ENCODE data around the gene KLHL36.
"Not testable (repeated sequence)": the region's sequence is repeated elsewhere in the genome, so short reads cannot be mapped to it uniquely, and the experiment has no call there.

Gene KLHL36

DNA sequence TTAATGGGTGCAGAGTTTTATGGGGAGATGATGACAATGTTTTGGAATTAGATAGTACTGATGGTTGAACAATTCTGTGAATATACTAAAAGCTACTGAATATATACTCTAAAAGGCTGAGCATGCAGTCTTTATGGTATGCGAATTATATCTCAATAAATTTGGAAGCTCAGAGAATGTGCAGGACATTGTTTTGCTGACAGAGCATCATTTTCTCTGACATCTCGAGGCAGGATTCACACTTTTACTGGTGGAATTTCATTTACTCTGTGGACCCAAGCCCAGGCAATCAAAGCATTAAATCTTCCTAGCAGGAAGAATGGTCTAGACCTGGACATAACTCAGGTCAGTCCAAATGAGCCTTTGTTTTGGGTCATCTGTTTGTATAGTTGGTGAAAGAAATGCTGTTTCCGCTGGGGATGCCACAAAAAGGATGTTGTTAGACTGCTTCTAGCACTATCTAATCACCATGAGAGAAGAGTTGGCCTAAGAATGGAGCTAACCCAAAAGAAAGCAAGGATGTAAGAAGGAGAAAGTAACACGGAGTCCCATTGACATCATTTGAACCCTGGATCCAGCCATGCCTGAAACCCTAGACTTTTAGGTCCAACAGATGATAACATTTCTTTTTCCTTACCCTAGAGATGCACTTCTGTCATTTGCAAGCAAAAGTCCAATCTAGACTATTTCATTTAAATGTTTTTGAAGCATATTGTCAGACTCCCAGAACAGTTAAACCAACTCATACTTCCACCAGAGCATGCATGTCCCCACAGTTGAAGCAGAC is 32.7 kb downstream of the KLHL36 start:
- no peaks in the 10 kb centered on the region for H3K36me3 Mint-ChIP-seq (ENCODE audit: low read depth)
- no peaks in the 10 kb centered on the region for H3K4me1 Mint-ChIP-seq (ENCODE audit: low read depth)
- H3K9me3 Mint-ChIP-seq: no peaks in the 10 kb centered on the region
- no peak overlapping the region for H3K4me3 Mint-ChIP-seq
- H3K27me3 Mint-ChIP-seq (ENCODE audit: low read depth): peaks cover 46% of the 10 kb centered on the region
- no peak overlapping the region for H3K27ac Mint-ChIP-seq

- H3K4me3 Mint-ChIP-seq: no peak overlapping the region
- H3K27me3 Mint-ChIP-seq (ENCODE audit: low read depth): peaks cover 45% of the 10 kb centered on the region
- no peak overlapping the region for H3K27ac Mint-ChIP-seq
- H3K36me3 Mint-ChIP-seq (ENCODE audit: low read depth): no peaks in the 10 kb centered on the region
- H3K4me1 Mint-ChIP-seq (ENCODE audit: low read depth): peaks cover 8% of the 10 kb centered on the region
- peaks cover 6% of the 10 kb centered on the region for H3K9me3 Mint-ChIP-seq
These were observed 35.6 kb downstream of the KLHL36 start for GRCh38 chr16:84683691-84684591.

DNA sequence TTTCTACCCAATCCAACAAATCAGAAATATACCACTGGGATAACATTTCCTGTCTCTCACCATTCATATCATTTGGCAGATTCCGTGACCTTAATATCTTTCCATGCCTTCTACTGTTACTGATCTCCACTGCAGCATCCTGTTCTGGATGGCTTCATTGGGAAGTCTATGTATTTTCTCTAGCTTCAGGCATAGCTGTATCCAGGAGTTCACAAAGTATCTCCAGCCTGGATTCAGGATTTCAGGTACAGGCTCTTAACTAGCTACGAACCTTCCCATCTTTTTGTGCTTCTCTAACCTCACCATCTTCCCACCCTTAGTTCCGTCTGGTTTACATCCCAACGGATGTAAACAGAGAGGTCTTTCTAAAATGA is 36.3 kb downstream of the KLHL36 start:
- Mint-ChIP-seq H3K27me3 (ENCODE audit: low read depth) (peaks cover 47% of the 10 kb centered on the region), H3K36me3 (ENCODE audit: low read depth) (no peaks in the 10 kb centered on the region), H3K9me3 (peaks cover 8% of the 10 kb centered on the region), H3K4me1 (ENCODE audit: low read depth) (peaks cover 8% of the 10 kb centered on the region), H3K4me3 (no peak overlapping the region), H3K27ac (no peak overlapping the region)

GRCh38 chr16:84685210-84685609 is 36.9 kb downstream of the KLHL36 start:
- no peak overlapping the region for H3K4me3 Mint-ChIP-seq
- H3K4me1 Mint-ChIP-seq (ENCODE audit: low read depth): peaks cover 8% of the 10 kb centered on the region
- no peak overlapping the region for H3K27ac Mint-ChIP-seq
- H3K27me3 Mint-ChIP-seq (ENCODE audit: low read depth): peaks cover 47% of the 10 kb centered on the region
- H3K36me3 Mint-ChIP-seq (ENCODE audit: low read depth): no peaks in the 10 kb centered on the region
- H3K9me3 Mint-ChIP-seq: peaks cover 8% of the 10 kb centered on the region

DNA sequence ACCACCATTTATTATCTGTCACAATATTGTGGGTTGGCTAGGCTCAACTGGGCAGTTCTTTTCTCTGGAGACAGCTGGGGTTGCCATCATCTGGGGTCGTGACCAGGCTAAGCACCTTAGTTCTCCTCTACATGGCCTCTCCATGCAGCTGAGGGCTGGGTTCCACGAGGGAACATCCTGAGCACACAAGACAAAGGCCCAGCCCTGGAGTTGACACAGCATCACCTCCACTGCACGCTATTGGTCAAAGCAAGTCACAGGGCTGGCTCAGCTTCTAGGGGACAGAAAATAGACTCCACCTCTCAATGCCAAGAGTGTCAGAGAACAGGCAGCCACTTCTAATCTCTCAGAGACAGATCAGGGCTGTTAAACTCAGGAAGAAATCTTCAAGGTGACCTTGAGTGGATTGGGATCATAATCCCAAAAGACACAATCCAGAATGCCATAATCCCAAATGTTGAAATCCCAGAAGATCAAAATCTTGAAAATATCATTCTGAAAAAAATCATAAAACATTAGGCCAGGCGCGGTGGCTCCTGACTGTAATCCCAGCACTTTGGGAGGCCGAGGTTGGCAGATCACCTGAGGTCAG is 38.5 kb downstream of the KLHL36 start:
- no peak overlapping the region for H3K27ac Mint-ChIP-seq
- no peaks in the 10 kb centered on the region for H3K36me3 Mint-ChIP-seq (ENCODE audit: low read depth)
- peaks cover 8% of the 10 kb centered on the region for H3K9me3 Mint-ChIP-seq
- H3K4me1 Mint-ChIP-seq (ENCODE audit: low read depth): peaks cover 8% of the 10 kb centered on the region
- peaks cover 41% of the 10 kb centered on the region for H3K27me3 Mint-ChIP-seq (ENCODE audit: low read depth)
- no peak overlapping the region for H3K4me3 Mint-ChIP-seq

DNA sequence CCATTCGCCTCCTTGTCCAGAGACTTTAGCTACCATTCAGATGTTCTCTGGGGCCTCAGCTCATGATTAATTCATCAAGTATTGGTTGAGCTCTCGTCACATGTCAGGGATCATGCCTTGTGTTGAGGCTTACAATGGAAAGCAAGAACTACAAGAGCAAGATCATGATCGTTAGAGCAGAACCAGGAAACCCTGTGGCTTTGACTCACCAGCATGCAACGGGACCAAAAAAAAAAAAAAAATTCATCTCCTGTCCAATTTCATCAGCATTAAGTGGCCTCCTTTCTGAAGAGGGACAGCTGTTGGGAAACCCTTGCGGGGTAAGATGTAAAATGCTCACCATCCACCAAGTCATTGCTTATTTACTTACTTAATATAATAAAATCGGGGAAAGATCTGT is 39.4 kb downstream of the KLHL36 start:
- H3K27ac Mint-ChIP-seq: no peak overlapping the region
- peaks cover 8% of the 10 kb centered on the region for H3K9me3 Mint-ChIP-seq
- no peak overlapping the region for H3K4me3 Mint-ChIP-seq
- H3K27me3 Mint-ChIP-seq (ENCODE audit: low read depth): peaks cover 39% of the 10 kb centered on the region
- H3K36me3 Mint-ChIP-seq (ENCODE audit: low read depth): no peaks in the 10 kb centered on the region
- peaks cover 13% of the 10 kb centered on the region for H3K4me1 Mint-ChIP-seq (ENCODE audit: low read depth)

DNA sequence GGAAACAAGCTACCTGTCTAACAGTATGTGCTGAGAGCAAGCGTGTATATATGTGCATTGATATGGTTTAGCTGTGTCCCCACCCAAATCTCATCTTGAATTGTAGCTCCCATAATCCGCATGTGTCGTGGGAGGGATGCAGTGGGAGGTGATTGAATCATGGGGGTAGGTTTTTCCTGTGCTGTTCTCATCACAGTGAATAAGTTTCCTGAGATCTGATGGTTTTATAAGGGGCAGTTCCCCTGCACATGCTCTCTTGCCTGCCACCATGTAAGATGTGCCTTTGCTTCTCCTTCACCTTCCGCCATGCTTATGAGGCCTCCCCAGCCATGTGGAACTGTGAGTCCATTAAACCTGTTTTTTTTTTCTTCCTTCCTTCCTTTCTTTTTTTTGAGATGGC is 39.9 kb downstream of the KLHL36 start:
- not testable (repeated sequence) for H3K27ac Mint-ChIP-seq; H3K9me3 Mint-ChIP-seq; H3K4me3 Mint-ChIP-seq; H3K36me3 Mint-ChIP-seq (ENCODE audit: low read depth)
- peaks cover 39% of the 10 kb centered on the region for H3K27me3 Mint-ChIP-seq (ENCODE audit: low read depth)
- H3K4me1 Mint-ChIP-seq (ENCODE audit: low read depth): peaks cover 14% of the 10 kb centered on the region

DNA sequence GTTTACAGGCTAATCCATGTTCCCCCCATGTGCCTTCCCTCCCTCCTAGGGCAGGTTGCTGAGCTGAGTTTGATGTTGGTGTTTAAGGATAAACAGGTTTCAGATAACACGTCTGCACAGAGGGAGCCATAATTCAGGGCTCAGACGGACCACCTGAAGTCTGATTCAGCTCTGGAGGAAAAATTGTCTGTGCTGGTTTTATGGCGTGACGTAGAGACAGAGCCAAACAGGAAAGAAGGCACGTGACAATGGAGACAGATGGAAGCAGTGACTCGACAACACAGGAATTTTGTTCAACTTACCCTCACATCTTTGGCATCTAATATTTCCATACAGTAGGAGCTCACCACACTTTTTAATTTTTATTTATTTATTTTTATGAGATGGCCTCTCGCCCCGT is 40.8 kb downstream of the KLHL36 start:
- Mint-ChIP-seq H3K9me3 (peaks cover 8% of the 10 kb centered on the region), H3K4me1 (ENCODE audit: low read depth) (peaks cover 14% of the 10 kb centered on the region)

GRCh38 chr16:84690088-84690819 is 41.9 kb downstream of the KLHL36 start:
- H3K9me3 Mint-ChIP-seq: peaks cover 8% of the 10 kb centered on the region
- peaks cover 14% of the 10 kb centered on the region for H3K4me1 Mint-ChIP-seq (ENCODE audit: low read depth)
- H3K27me3 Mint-ChIP-seq (ENCODE audit: low read depth): peaks cover 25% of the 10 kb centered on the region
- no peak overlapping the region for H3K4me3 Mint-ChIP-seq
- no peaks in the 10 kb centered on the region for H3K36me3 Mint-ChIP-seq (ENCODE audit: low read depth)
- H3K27ac Mint-ChIP-seq: no peak overlapping the region

More for the DNA sequence above, 40.8 kb downstream of the KLHL36 start:
- H3K36me3 Mint-ChIP-seq (ENCODE audit: low read depth): no peaks in the 10 kb centered on the region
- H3K27me3 Mint-ChIP-seq (ENCODE audit: low read depth): peaks cover 32% of the 10 kb centered on the region
- no peak overlapping the region for H3K27ac Mint-ChIP-seq
- H3K4me3 Mint-ChIP-seq: no peak overlapping the region

- H3K9me3 Mint-ChIP-seq: peaks cover 8% of the 10 kb centered on the region
- peaks cover 25% of the 10 kb centered on the region for H3K27me3 Mint-ChIP-seq (ENCODE audit: low read depth)
- H3K4me1 Mint-ChIP-seq (ENCODE audit: low read depth): peaks cover 9% of the 10 kb centered on the region
- no peak overlapping the region for H3K27ac Mint-ChIP-seq
- no peak overlapping the region for H3K4me3 Mint-ChIP-seq
- H3K36me3 Mint-ChIP-seq (ENCODE audit: low read depth): no peaks in the 10 kb centered on the region
These were observed 44.3 kb downstream of the KLHL36 start for GRCh38 chr16:84692451-84693214.

- not testable (repeated sequence) for H3K27ac Mint-ChIP-seq; H3K36me3 Mint-ChIP-seq (ENCODE audit: low read depth); H3K9me3 Mint-ChIP-seq; H3K4me3 Mint-ChIP-seq; H3K4me1 Mint-ChIP-seq (ENCODE audit: low read depth)
- peaks cover 20% of the 10 kb centered on the region for H3K27me3 Mint-ChIP-seq (ENCODE audit: low read depth)
These were observed 45.6 kb downstream of the KLHL36 start for GRCh38 chr16:84693869-84694268.

DNA sequence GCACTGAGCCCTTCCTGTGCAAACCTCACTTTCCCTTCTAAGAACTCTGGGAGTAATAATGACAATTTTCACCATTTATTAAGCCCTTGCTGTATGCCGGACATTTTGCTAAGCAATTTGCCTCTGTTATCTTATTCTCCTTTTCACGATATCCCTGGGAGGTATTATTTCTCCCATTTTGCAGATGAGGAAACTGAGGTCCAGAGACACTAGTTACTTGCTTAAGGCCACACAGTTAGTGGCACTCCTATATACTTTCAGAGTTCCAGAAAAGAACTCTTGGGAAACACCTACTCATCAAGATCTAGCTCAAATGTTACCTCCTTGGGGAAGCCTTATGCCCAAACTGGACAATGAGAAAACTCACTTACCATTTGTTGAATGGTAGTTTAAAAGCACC is 46.7 kb downstream of the KLHL36 start:
- H3K4me1 Mint-ChIP-seq (ENCODE audit: low read depth): peaks cover 10% of the 10 kb centered on the region
- no peaks in the 10 kb centered on the region for H3K36me3 Mint-ChIP-seq (ENCODE audit: low read depth)
- H3K9me3 Mint-ChIP-seq: no peaks in the 10 kb centered on the region
- no peak overlapping the region for H3K27ac Mint-ChIP-seq
- H3K4me3 Mint-ChIP-seq: no peak overlapping the region
- peaks cover 15% of the 10 kb centered on the region for H3K27me3 Mint-ChIP-seq (ENCODE audit: low read depth)

DNA sequence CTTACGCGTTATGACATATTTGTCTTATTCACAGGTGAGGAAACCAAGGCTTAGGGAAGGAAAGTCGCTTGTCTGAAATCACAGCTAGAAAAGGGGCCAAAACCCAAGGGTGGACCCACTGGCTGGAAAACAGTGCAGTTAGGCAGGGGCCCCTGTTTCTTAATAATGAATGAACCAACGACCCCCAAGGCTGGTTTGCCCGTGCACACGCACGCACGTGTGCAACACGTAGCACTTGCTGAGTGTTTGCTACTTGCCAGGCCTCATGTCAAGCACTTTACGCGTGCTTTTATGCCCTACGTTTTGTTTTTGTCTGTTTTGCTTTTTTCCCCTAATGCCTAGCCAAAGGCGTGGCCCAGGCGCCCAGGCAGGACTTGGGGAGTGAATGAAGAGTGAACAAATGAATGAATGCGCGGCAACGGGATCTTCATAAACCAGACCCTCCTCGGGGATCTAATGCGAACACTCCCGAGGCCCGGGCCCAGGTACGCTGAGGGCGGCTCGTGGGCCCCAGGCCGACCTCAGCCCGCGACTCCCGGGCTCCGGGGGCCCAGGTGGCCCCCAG is 50.9 kb downstream of the KLHL36 start:
- H3K4me3 Mint-ChIP-seq: peak overlapping the region; percentile 79
- peaks cover 29% of the 10 kb centered on the region for H3K4me1 Mint-ChIP-seq (ENCODE audit: low read depth)
- peaks cover 5% of the 10 kb centered on the region for H3K27me3 Mint-ChIP-seq (ENCODE audit: low read depth)
- peaks cover 3% of the 10 kb centered on the region for H3K36me3 Mint-ChIP-seq (ENCODE audit: low read depth)
- H3K9me3 Mint-ChIP-seq: no peaks in the 10 kb centered on the region
- peak overlapping the region; percentile 72 for H3K27ac Mint-ChIP-seq

Measured in T-helper 1 cell treated with Interleukin-12 subunit alpha and Interleukin-12 subunit beta and Interleukin-4 antibody, amounts not matched to agents 30 μg/mL and 1 μg/mL, for 36 hours (primary cell).